Activated naive CD4-positive, alpha-beta T cell treated with anti-CD3 and anti-CD28 coated beads, Interleukin-2, amount 50 U/mL, for 24 hours (primary cell): ENCODE results near the gene LMBRD2.
A peak's percentile ranks its signal among the peaks of the same experiment; 100 is the strongest.
"Not testable (repeated sequence)": the region's sequence is repeated elsewhere in the genome, so short reads cannot be mapped to it uniquely, and the experiment has no call there.

Experiments used
- H3K27ac Mint-ChIP-seq: one replicate; pipeline ENCODE4 v1.8.0; 2021; ENCODE audit warnings: mild to moderate bottlenecking, mixed read lengths
- H3K27me3 Mint-ChIP-seq: one replicate; pipeline ENCODE4 v1.8.0; 2021; ENCODE audit warnings: mixed read lengths
- H3K36me3 Mint-ChIP-seq: one replicate; pipeline ENCODE4 v1.8.0; 2021; ENCODE audit warnings: mixed read lengths
- H3K4me1 Mint-ChIP-seq: one replicate; pipeline ENCODE4 v1.8.0; 2021; ENCODE audit warnings: mixed read lengths
- H3K4me3 Mint-ChIP-seq: one replicate; pipeline ENCODE4 v1.8.0; 2021; ENCODE audit warnings: mild to moderate bottlenecking, mixed read lengths
- H3K9me3 Mint-ChIP-seq: one replicate; pipeline ENCODE4 v1.8.0; 2021; ENCODE audit warnings: mixed read lengths

LMBRD2 gene

GRCh38 chr5:36151434-36152323, at the start of gene LMBRD2, which contains the start of gene SKP2:
LMBRD2 (minus strand) TSS chr5:36151887; CDS start chr5:36143349, 8,538 bp downstream.
SKP2 (plus strand) TSS chr5:36152111; CDS start chr5:36152263, 152 bp downstream.
- no peaks in the 10 kb centered on the region for H3K27me3 Mint-ChIP-seq
- H3K36me3 Mint-ChIP-seq, result peaks cover 16% of the 10 kb centered on the region
- peak within 1 kb of the TSS; percentile 92 for H3K4me3 Mint-ChIP-seq
- no peaks in the 10 kb centered on the region for H3K9me3 Mint-ChIP-seq
- peak within 1 kb of the TSS; percentile 88 for H3K27ac Mint-ChIP-seq
- peaks cover 70% of the 10 kb centered on the region for H3K4me1 Mint-ChIP-seq

GRCh38 chr5:36200513-36200912, 48.8 kb upstream of the LMBRD2 start:
- peaks cover 18% of the 10 kb centered on the region for H3K36me3 Mint-ChIP-seq
- H3K4me1 Mint-ChIP-seq, result no peaks in the 10 kb centered on the region
- no peaks in the 10 kb centered on the region for H3K27me3 Mint-ChIP-seq
- H3K27ac Mint-ChIP-seq, result no peak overlapping the region
- H3K9me3 Mint-ChIP-seq, result no peaks in the 10 kb centered on the region
- no peak overlapping the region for H3K4me3 Mint-ChIP-seq

- Mint-ChIP-seq H3K27me3 (no peaks in the 10 kb centered on the region), H3K4me3 (no peak overlapping the region), H3K4me1 (no peaks in the 10 kb centered on the region), H3K27ac (no peak overlapping the region), H3K9me3 (no peaks in the 10 kb centered on the region), H3K36me3 (peaks cover 18% of the 10 kb centered on the region)
Observed at GRCh38 chr5:36199620-36200019, 47.9 kb upstream of the LMBRD2 start.

GRCh38 chr5:36198783-36199182, 47.1 kb upstream of the LMBRD2 start:
- not testable (repeated sequence) for H3K4me1 Mint-ChIP-seq, H3K27me3 Mint-ChIP-seq, H3K9me3 Mint-ChIP-seq, H3K27ac Mint-ChIP-seq, H3K4me3 Mint-ChIP-seq
- peaks cover 16% of the 10 kb centered on the region for H3K36me3 Mint-ChIP-seq

GRCh38 chr5:36198281-36198680, 46.6 kb upstream of the LMBRD2 start:
- Mint-ChIP-seq H3K36me3 (peaks cover 16% of the 10 kb centered on the region), H3K4me1 (no peaks in the 10 kb centered on the region), H3K9me3 (no peaks in the 10 kb centered on the region), H3K4me3 (no peak overlapping the region), H3K27ac (no peak overlapping the region), H3K27me3 (no peaks in the 10 kb centered on the region)

- peaks cover 31% of the 10 kb centered on the region for H3K36me3 Mint-ChIP-seq
Observed at GRCh38 chr5:36193746-36194145, 42.1 kb upstream of the LMBRD2 start.

GRCh38 chr5:36184408-36184807, 32.7 kb upstream of the LMBRD2 start:
- H3K36me3 Mint-ChIP-seq, result peaks cover 52% of the 10 kb centered on the region
- H3K9me3 Mint-ChIP-seq, result peaks cover 24% of the 10 kb centered on the region
- not testable (repeated sequence) for H3K27me3 Mint-ChIP-seq, H3K27ac Mint-ChIP-seq, H3K4me3 Mint-ChIP-seq, H3K4me1 Mint-ChIP-seq

More at GRCh38 chr5:36193746-36194145, 42.1 kb upstream of the LMBRD2 start:
- Mint-ChIP-seq H3K27me3 (no peaks in the 10 kb centered on the region), H3K27ac (no peak overlapping the region), H3K4me3 (no peak overlapping the region), H3K9me3 (peaks cover 3% of the 10 kb centered on the region), H3K4me1 (no peaks in the 10 kb centered on the region)

GRCh38 chr5:36181774-36182173, 30.1 kb upstream of the LMBRD2 start:
- peaks cover 3% of the 10 kb centered on the region for H3K9me3 Mint-ChIP-seq
- H3K4me1 Mint-ChIP-seq, result no peaks in the 10 kb centered on the region

GRCh38 chr5:36180556-36181350, 29.1 kb upstream of the LMBRD2 start:
- Mint-ChIP-seq H3K27me3 (no peaks in the 10 kb centered on the region), H3K27ac (no peak overlapping the region), H3K4me1 (no peaks in the 10 kb centered on the region), H3K36me3 (peaks cover 27% of the 10 kb centered on the region), H3K9me3 (no peaks in the 10 kb centered on the region), H3K4me3 (no peak overlapping the region)

More at GRCh38 chr5:36181774-36182173, 30.1 kb upstream of the LMBRD2 start:
- Mint-ChIP-seq H3K36me3 (peaks cover 35% of the 10 kb centered on the region), H3K4me3 (no peak overlapping the region), H3K27me3 (no peaks in the 10 kb centered on the region), H3K27ac (no peak overlapping the region)

GRCh38 chr5:36179950-36180349, 28.3 kb upstream of the LMBRD2 start:
- Mint-ChIP-seq H3K4me1 (no peaks in the 10 kb centered on the region), H3K36me3 (peaks cover 24% of the 10 kb centered on the region), H3K4me3 (no peak overlapping the region), H3K27ac (no peak overlapping the region), H3K27me3 (no peaks in the 10 kb centered on the region), H3K9me3 (no peaks in the 10 kb centered on the region)

GRCh38 chr5:36178524-36178890, 26.8 kb upstream of the LMBRD2 start:
- no peaks in the 10 kb centered on the region for H3K9me3 Mint-ChIP-seq
- no peaks in the 10 kb centered on the region for H3K27me3 Mint-ChIP-seq
- no peaks in the 10 kb centered on the region for H3K4me1 Mint-ChIP-seq
- H3K27ac Mint-ChIP-seq, result peak overlapping the region; percentile 15
- no peak overlapping the region for H3K4me3 Mint-ChIP-seq
- peaks cover 24% of the 10 kb centered on the region for H3K36me3 Mint-ChIP-seq

GRCh38 chr5:36177715-36178523, 26.2 kb upstream of the LMBRD2 start:
- Mint-ChIP-seq H3K4me1 (no peaks in the 10 kb centered on the region), H3K4me3 (no peak overlapping the region), H3K27ac (no peak overlapping the region), H3K36me3 (peaks cover 23% of the 10 kb centered on the region), H3K9me3 (no peaks in the 10 kb centered on the region), H3K27me3 (no peaks in the 10 kb centered on the region)

- Mint-ChIP-seq H3K36me3 (peaks cover 20% of the 10 kb centered on the region), H3K4me3 (no peak overlapping the region), H3K9me3 (no peaks in the 10 kb centered on the region), H3K4me1 (no peaks in the 10 kb centered on the region), H3K27me3 (no peaks in the 10 kb centered on the region), H3K27ac (no peak overlapping the region)
Observed at GRCh38 chr5:36177154-36177553, 25.5 kb upstream of the LMBRD2 start.

GRCh38 chr5:36175043-36175442, 23.4 kb upstream of the LMBRD2 start:
- H3K36me3 Mint-ChIP-seq, result peaks cover 20% of the 10 kb centered on the region
- no peak overlapping the region for H3K27ac Mint-ChIP-seq
- no peaks in the 10 kb centered on the region for H3K27me3 Mint-ChIP-seq
- H3K9me3 Mint-ChIP-seq, result no peaks in the 10 kb centered on the region
- no peaks in the 10 kb centered on the region for H3K4me1 Mint-ChIP-seq
- H3K4me3 Mint-ChIP-seq, result no peak overlapping the region

- H3K9me3 Mint-ChIP-seq, result no peaks in the 10 kb centered on the region
- H3K27ac Mint-ChIP-seq, result no peak overlapping the region
Observed at GRCh38 chr5:36174119-36174518, 22.4 kb upstream of the LMBRD2 start.

More at GRCh38 chr5:36174119-36174518, 22.4 kb upstream of the LMBRD2 start:
- no peaks in the 10 kb centered on the region for H3K27me3 Mint-ChIP-seq
- H3K36me3 Mint-ChIP-seq, result peaks cover 15% of the 10 kb centered on the region
- H3K4me1 Mint-ChIP-seq, result no peaks in the 10 kb centered on the region
- no peak overlapping the region for H3K4me3 Mint-ChIP-seq
